NT2/D1 (cell line): ENCODE measurements around the gene NAGS.
"Not testable (repeated sequence)": the region's sequence is repeated elsewhere in the genome, so short reads cannot be mapped to it uniquely, and the experiment has no call there.

Experiments
- YY1 ChIP-seq: IDR thresholded peaks from 2 replicates; pipeline ENCODE4 v1.6.1; 2011; ENCODE audit not compliant: insufficient read length, insufficient read depth
- ZNF274 ChIP-seq: IDR thresholded peaks from 2 replicates; pipeline ENCODE4 v1.6.1; 2011; ENCODE audit warnings: mild to moderate bottlenecking, low read depth, low read length

GRCh38 chr17:43971436-43971835, 33.0 kb upstream of the NAGS start:
- not testable (repeated sequence) for TF ChIP-seq ZNF274, YY1
